K562 (cell line): ENCODE data around the gene TRMT44. TPM values are rescaled to one million over a fixed set of nuclear protein-coding genes. Genes with fewer than 3 reads are reported as not detected.
"Not testable (repeated sequence)": the region's sequence is repeated elsewhere in the genome, so short reads cannot be mapped to it uniquely, and the experiment has no call there.

Experiments used
- ATAC-seq: fragments of 200-7000 bp; cut with Tn5 transposase; 3 replicates; pipeline ENCODE4 v1.9.1; 2020; ENCODE audit warnings: moderate library complexity
- BruUV-seq: library from RNA; stranded (reverse); fragments of 400-500 nt; replicated peaks from 2 replicates; lab custom pipeline; 2021; lab: Mats Ljungman, UMichigan
- CTCF ChIA-PET: fragments of 300-600 bp; formaldehyde crosslinking; extraction: SDS; loops from one replicate; lab custom pipeline; 2021; ENCODE audit warnings: low intra/inter-chr PET ratio; lab: Yijun Ruan, JAX
- POLR2A ChIA-PET: fragments of 300-600, 350-650 bp; sonication (Branson Sonifier 250); formaldehyde crosslinking; extraction: SDS; loops from one replicate; lab custom pipeline; 2021; ENCODE audit warnings: antibody characterized with exemption, inconsistent platforms; lab: Yijun Ruan, JAX
- DNase-seq, 4 experiments: peaks; one replicate each; pipeline versions ENCODE4 v3.0.0 to v3.0.0-alpha.2; 2011 to 2018; ENCODE audit warnings: low spot score in 3 of 4, mixed read lengths in 3 of 4; ENCODE audit errors: extremely low read depth in 1 of 4
- FAIRE-seq: peaks from 2 replicates; lab custom pipeline; 2011; peaks lifted over from hg19 to GRCh38; lab: Jason Lieb, UNC
- H2AFZ ChIP-seq: 2 replicates; pipeline ENCODE4 v1.6.0; 2011; ENCODE audit warnings: low read depth, low read length, control low read depth, inconsistent platforms
- H3K27ac ChIP-seq: fragments of 200-600 bp; 3 replicates; pipeline ENCODE4 v1.8.0; 2011; ENCODE audit warnings: low read depth, mild to moderate bottlenecking, control low read depth, inconsistent platforms, low read length, moderate library complexity, mixed read lengths; ENCODE audit errors: extremely low read depth
- H3K27me3 ChIP-seq, 2 experiments: fragments of 300-600 bp in 1 of 2; 2 replicates in 1 of 2; 3 replicates in 1 of 2; pipeline versions ENCODE4 v1.6.0 to v1.8.0; 2011; ENCODE audit warnings: inconsistent platforms in 2 of 2, low read length in 2 of 2, mild to moderate bottlenecking in 1 of 2, mixed read lengths in 1 of 2, moderate library complexity in 1 of 2; ENCODE audit not compliant: control insufficient read depth in 2 of 2, insufficient read depth in 2 of 2
- H3K36me3 ChIP-seq: fragments of 300-600 bp; 3 replicates; pipeline ENCODE4 v1.8.0; 2011; ENCODE audit warnings: mild to moderate bottlenecking, low read length, inconsistent platforms; ENCODE audit not compliant: control insufficient read depth, insufficient read depth
- H3K4me1 ChIP-seq, 2 experiments: fragments of 200-600 bp in 1 of 2; replicated peaks in 1 of 2; 2 replicates in 1 of 2; 3 replicates in 1 of 2; pipeline versions ENCODE4 v1.5.1 to v1.8.0; 2011; ENCODE audit warnings: inconsistent platforms in 2 of 2, low read length in 2 of 2, mild to moderate bottlenecking in 1 of 2, mixed read lengths in 1 of 2, moderate library complexity in 1 of 2; ENCODE audit not compliant: control insufficient read depth in 2 of 2, insufficient read depth in 2 of 2
- H3K4me2 ChIP-seq: 2 replicates; pipeline ENCODE4 v1.6.1; 2011; ENCODE audit warnings: low read length, control low read depth, inconsistent platforms, mixed read lengths; ENCODE audit not compliant: insufficient read depth
- H3K4me3 ChIP-seq: fragments of 200-600 bp; sonication (generic), shearing (Covaris generic); 2 replicates; pipeline ENCODE4 v1.5.1; 2016; ENCODE audit warnings: control low read depth, inconsistent platforms
- H3K79me2 ChIP-seq: fragments of 200-600 bp; 3 replicates; pipeline ENCODE4 v1.8.0; 2011; ENCODE audit warnings: low read length, inconsistent platforms; ENCODE audit not compliant: control insufficient read depth, insufficient read depth
- H3K9ac ChIP-seq, 2 experiments: 2 replicates each; pipeline versions ENCODE4 v1.6.0 to v1.6.1; 2011; ENCODE audit warnings: low read depth in 2 of 2, low read length in 2 of 2, control low read depth in 1 of 2, inconsistent platforms in 1 of 2, mild to moderate bottlenecking in 1 of 2, mixed read lengths in 1 of 2; ENCODE audit not compliant: insufficient read depth in 1 of 2
- H3K9me1 ChIP-seq: one replicate; pipeline ENCODE4 v1.6.0; 2011; ENCODE audit warnings: inconsistent platforms, mild to moderate bottlenecking, low read length, moderate library complexity; ENCODE audit not compliant: control insufficient read depth, insufficient read depth
- H3K9me3 ChIP-seq: replicated peaks from 2 replicates; pipeline ENCODE4 v1.5.1; 2011; ENCODE audit warnings: low read depth, low read length, inconsistent platforms; ENCODE audit not compliant: control insufficient read depth, insufficient read depth
- H4K20me1 ChIP-seq: replicated peaks from 2 replicates; pipeline ENCODE4 v1.6.1; 2011; ENCODE audit warnings: low read length, inconsistent platforms, mixed read lengths; ENCODE audit not compliant: control insufficient read depth, insufficient read depth
- RAD21 ChIP-seq, 2 experiments: fragments of 250-450 bp in 1 of 2; fragments of 450-650 bp in 1 of 2; sonication (Bioruptor Pico) in 1 of 2; formaldehyde crosslinking in 1 of 2; IDR thresholded peaks in 1 of 2; conservative IDR thresholded peaks in 1 of 2; 2 replicates each; pipeline versions ENCODE4 v1.4.0 to v1.8.0; 2020 to 2022; ENCODE audit warnings: mild to moderate bottlenecking in 2 of 2, moderate library complexity in 1 of 2
- WGBS: fragments of 100-300 bp; shearing (Covaris generic); methylation state at CpG from one replicate; pipeline ENCODE4 v1.1.6; 2016; ENCODE audit warnings: low coverage, mixed read lengths; ENCODE audit not compliant: insufficient coverage; ENCODE audit errors: missing lambda C conversion rate; 5-methylcytosine and 5-hydroxymethylcytosine counted together
- in situ Hi-C: fragments of 300-500 bp; cut with MboI; formaldehyde crosslinking; loops from 4 replicates; pipeline ENCODE4 v1.15.0; 2018; ENCODE audit warnings: inconsistent platforms, mixed read lengths
- intact Hi-C: fragments of 100-400 bp; cut with micrococcal nuclease; formaldehyde crosslinking; loops from 2 replicates; pipeline ENCODE4 v1.14.2; 2022
- polyA plus RNA-seq, 8 experiments: library from polyadenylated mRNA; depleted of rRNA in 4 of 8; stranded (reverse) in 5 of 8; unstranded in 3 of 8; fragments of >200 nt; fragmentation: Nextera tagmentation in 2 of 8; fragmentation: Illumina TruSeq in 1 of 8; extraction: Ambion mirVana in 2 of 8; extraction: Trizol in 1 of 8; gene quantifications; 2 replicates each; pipeline versions ENCODE4 v1.2.1 to v1.2.3, GENCODE V29; 2011 to 2014; ENCODE audit warnings: inconsistent platforms in 1 of 8, missing spikeins in 1 of 8
- total RNA-seq, 7 experiments: library from RNA; depleted of rRNA in 6 of 7; stranded (reverse); fragments of >200 nt in 6 of 7; fragmentation: Illumina TruSeq in 2 of 7; extraction: Trizol in 2 of 7; gene quantifications; 2 replicates each; pipeline versions ENCODE4 v1.2.1 to v1.2.3, GENCODE V29; 2011 to 2021; ENCODE audit warnings: low replicate concordance in 1 of 7
- TF ChIP-seq, protein P1 (sequence below), 3 experiments: IDR thresholded peaks in 2 of 3; conservative IDR thresholded peaks in 1 of 3; 2 replicates each; pipeline ENCODE4 v1.5.1; 2011 to 2012; ENCODE audit warnings: low read length in 3 of 3, mild to moderate bottlenecking in 3 of 3, control low read depth in 2 of 3, improper control_type of control experiment in 1 of 3, inconsistent platforms in 1 of 3, low read depth in 1 of 3, mixed read lengths in 1 of 3, moderate library complexity in 1 of 3; ENCODE audit not compliant: insufficient read depth in 2 of 3
- TF ChIP-seq, protein P2 (sequence below), 2 experiments: fragments of 450-650 bp; formaldehyde crosslinking in 1 of 2; IDR thresholded peaks; 2 replicates each; pipeline versions ENCODE4 v1.4.0 to v1.6.1; 2014 to 2020; ENCODE audit warnings: mild to moderate bottlenecking in 2 of 2, borderline replicate concordance in 1 of 2, low read depth in 1 of 2

Gene TRMT44
- total and polyA plus RNA-seq, 9 of the 15 experiments (the other 6 are each of a cell fraction or from before 2014, with no cell fraction given): 1.2 to 18.6 (median 10.0) TPM

DNA sequence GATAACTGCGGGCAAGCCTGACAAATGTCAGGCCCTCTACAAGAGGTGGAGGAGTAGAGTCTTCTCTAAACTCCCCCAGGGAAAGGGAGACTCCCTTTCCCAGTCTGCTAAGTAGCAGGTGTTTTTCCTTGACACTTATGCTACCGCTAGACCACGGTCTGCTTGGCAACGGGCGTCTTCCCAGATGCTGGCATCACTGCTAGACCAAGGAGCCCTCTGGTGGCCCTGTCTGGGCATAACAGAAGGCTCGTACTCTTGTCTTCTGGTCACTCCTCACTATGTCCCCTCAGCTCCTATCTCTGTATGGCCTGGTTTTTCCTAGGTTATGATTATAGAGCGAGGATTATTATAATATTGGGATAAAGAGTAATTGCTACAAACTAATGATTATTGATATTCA, 33.7 kb upstream of the TRMT44 start:
- POLR2A ChIA-PET, DNase-seq, H3K79me2 ChIP-seq, H3K9me1 ChIP-seq, H2AFZ ChIP-seq, H4K20me1 ChIP-seq, BruUV-seq, H3K27me3 ChIP-seq, H3K4me3 ChIP-seq, H3K9me3 ChIP-seq, H3K36me3 ChIP-seq, ATAC-seq, H3K9ac ChIP-seq, H3K27ac ChIP-seq, H3K4me2 ChIP-seq: not testable (repeated sequence)
- peaks cover 16 to 28% of the 10 kb centered on the region in 2 experiments; a peak in 4 of 5 replicates for H3K4me1 ChIP-seq
- in situ Hi-C loops: loop anchor here (10.0 kb wide), 1 partner anchor 242 kb away; no protein-coding TSS in a partner anchor
- intact Hi-C loops: loop anchor here (10.0 kb wide), 1 partner anchor 232 kb away; no protein-coding TSS in a partner anchor
- 31% methylated on average over 6 of the region's 7 CpGs for WGBS
- CTCF ChIA-PET: interaction anchor here (1.6 kb wide), 1 partner anchor 165 kb away, joined by 5 read pairs; no protein-coding TSS in a partner anchor
- TF ChIP-seq RAD21 (CRISPR knock-in tag; conservative IDR thresholded peaks at IDR 0.05 in 1 of 2, IDR thresholded peaks at IDR 0.05 in 1 of 2): peak; percentile 13 to 60; a peak in 2 of 4 replicates
- TF ChIP-seq, protein P1, sequence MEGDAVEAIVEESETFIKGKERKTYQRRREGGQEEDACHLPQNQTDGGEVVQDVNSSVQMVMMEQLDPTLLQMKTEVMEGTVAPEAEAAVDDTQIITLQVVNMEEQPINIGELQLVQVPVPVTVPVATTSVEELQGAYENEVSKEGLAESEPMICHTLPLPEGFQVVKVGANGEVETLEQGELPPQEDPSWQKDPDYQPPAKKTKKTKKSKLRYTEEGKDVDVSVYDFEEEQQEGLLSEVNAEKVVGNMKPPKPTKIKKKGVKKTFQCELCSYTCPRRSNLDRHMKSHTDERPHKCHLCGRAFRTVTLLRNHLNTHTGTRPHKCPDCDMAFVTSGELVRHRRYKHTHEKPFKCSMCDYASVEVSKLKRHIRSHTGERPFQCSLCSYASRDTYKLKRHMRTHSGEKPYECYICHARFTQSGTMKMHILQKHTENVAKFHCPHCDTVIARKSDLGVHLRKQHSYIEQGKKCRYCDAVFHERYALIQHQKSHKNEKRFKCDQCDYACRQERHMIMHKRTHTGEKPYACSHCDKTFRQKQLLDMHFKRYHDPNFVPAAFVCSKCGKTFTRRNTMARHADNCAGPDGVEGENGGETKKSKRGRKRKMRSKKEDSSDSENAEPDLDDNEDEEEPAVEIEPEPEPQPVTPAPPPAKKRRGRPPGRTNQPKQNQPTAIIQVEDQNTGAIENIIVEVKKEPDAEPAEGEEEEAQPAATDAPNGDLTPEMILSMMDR (IDR thresholded peaks at IDR 0.05 in 2 of 3, conservative IDR thresholded peaks at IDR 0.05 in 1 of 3; ENCODE audit: insufficient read depth in 2 of 3, low read depth in 1 of 3, low read length in 3 of 3): peak; percentile 30 to 34 (median 33); a peak in 4 of 6 replicates
- TF ChIP-seq, protein P2, sequence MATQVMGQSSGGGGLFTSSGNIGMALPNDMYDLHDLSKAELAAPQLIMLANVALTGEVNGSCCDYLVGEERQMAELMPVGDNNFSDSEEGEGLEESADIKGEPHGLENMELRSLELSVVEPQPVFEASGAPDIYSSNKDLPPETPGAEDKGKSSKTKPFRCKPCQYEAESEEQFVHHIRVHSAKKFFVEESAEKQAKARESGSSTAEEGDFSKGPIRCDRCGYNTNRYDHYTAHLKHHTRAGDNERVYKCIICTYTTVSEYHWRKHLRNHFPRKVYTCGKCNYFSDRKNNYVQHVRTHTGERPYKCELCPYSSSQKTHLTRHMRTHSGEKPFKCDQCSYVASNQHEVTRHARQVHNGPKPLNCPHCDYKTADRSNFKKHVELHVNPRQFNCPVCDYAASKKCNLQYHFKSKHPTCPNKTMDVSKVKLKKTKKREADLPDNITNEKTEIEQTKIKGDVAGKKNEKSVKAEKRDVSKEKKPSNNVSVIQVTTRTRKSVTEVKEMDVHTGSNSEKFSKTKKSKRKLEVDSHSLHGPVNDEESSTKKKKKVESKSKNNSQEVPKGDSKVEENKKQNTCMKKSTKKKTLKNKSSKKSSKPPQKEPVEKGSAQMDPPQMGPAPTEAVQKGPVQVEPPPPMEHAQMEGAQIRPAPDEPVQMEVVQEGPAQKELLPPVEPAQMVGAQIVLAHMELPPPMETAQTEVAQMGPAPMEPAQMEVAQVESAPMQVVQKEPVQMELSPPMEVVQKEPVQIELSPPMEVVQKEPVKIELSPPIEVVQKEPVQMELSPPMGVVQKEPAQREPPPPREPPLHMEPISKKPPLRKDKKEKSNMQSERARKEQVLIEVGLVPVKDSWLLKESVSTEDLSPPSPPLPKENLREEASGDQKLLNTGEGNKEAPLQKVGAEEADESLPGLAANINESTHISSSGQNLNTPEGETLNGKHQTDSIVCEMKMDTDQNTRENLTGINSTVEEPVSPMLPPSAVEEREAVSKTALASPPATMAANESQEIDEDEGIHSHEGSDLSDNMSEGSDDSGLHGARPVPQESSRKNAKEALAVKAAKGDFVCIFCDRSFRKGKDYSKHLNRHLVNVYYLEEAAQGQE (IDR thresholded peaks at IDR 0.05; ENCODE audit: borderline replicate concordance): peak; percentile 21; the same call in 1 of the 2 replicates
- TF ChIP-seq, protein P2 (CRISPR knock-in tag; IDR thresholded peaks at IDR 0.05; ENCODE audit: low read depth): not testable (repeated sequence)
- FAIRE-seq: peak; percentile 46
